HPDE6-E6E7 (cell line): ENCODE data around the gene BABAM2.
A peak's percentile ranks its signal among the peaks of the same experiment; 100 is the strongest.

Source experiments
- DNase-seq: peaks from one replicate; pipeline ENCODE4 v3.0.0; 2011; ENCODE audit warnings: missing footprints; ENCODE audit errors: extremely low spot score

The BABAM2 gene

GRCh38 chr2:28162564-28162963 is 272.0 kb downstream of the BABAM2 start:
- DNase-seq = no peak

GRCh38 chr2:28163028-28163427 is 272.5 kb downstream of the BABAM2 start:
- DNase-seq = no peak

- DNase-seq = no peak
These were observed 273.2 kb downstream of the BABAM2 start for GRCh38 chr2:28163627-28164279.

GRCh38 chr2:28164280-28164801 is 273.8 kb downstream of the BABAM2 start:
- no peak for DNase-seq

- no peak for DNase-seq
These were observed 274.6 kb downstream of the BABAM2 start for GRCh38 chr2:28165087-28165635.

- DNase-seq = peak; percentile 31
These were observed 276.4 kb downstream of the BABAM2 start for GRCh38 chr2:28166956-28167355.

- DNase-seq = no peak
These were observed 277.8 kb downstream of the BABAM2 start for GRCh38 chr2:28168376-28168775.

- no peak for DNase-seq
These were observed 279.0 kb downstream of the BABAM2 start for GRCh38 chr2:28169492-28169891.

GRCh38 chr2:28172114-28172898 is 281.8 kb downstream of the BABAM2 start:
- DNase-seq = peak; percentile 58

- no peak for DNase-seq
These were observed 282.8 kb downstream of the BABAM2 start for GRCh38 chr2:28173377-28173776.

- no peak for DNase-seq
These were observed 283.7 kb downstream of the BABAM2 start for GRCh38 chr2:28174211-28174610.

- no peak for DNase-seq
These were observed 284.5 kb downstream of the BABAM2 start for GRCh38 chr2:28175028-28175427.

GRCh38 chr2:28178946-28179345 is 288.4 kb downstream of the BABAM2 start:
- DNase-seq = no peak

- DNase-seq = no peak
These were observed 291.3 kb downstream of the BABAM2 start for GRCh38 chr2:28181801-28182200.

- no peak for DNase-seq
These were observed 291.8 kb downstream of the BABAM2 start for GRCh38 chr2:28182348-28182747.

GRCh38 chr2:28185153-28185552 is 294.6 kb downstream of the BABAM2 start:
- peak; percentile 27 for DNase-seq

GRCh38 chr2:28185891-28186290 is 295.4 kb downstream of the BABAM2 start:
- no peak for DNase-seq

GRCh38 chr2:28187186-28187585 is 296.7 kb downstream of the BABAM2 start:
- DNase-seq = no peak

- DNase-seq = no peak
These were observed 297.9 kb downstream of the BABAM2 start for GRCh38 chr2:28188436-28188835.

GRCh38 chr2:28193630-28194403 is 303.3 kb downstream of the BABAM2 start:
- peak; percentile 34 for DNase-seq

- DNase-seq = no peak
These were observed 309.6 kb downstream of the BABAM2 start for GRCh38 chr2:28199995-28200679.
